HepG2 (cell line): ENCODE data around the gene TUBB. TPM values are rescaled to one million over a fixed set of nuclear protein-coding genes. Genes with fewer than 3 reads are reported as not detected.

Experiments
- ARID3A ChIP-seq: IDR thresholded peaks from 2 replicates; pipeline ENCODE4 v1.6.1; 2012; ENCODE audit warnings: low read depth, low read length, improper control_type of control experiment
- ARNTL ChIP-seq: sonication (generic); formaldehyde crosslinking; IDR thresholded peaks from 2 replicates; pipeline ENCODE4 v1.4.0; 2020; ENCODE audit warnings: mild to moderate bottlenecking, missing genetic modification reagents
- ATRX ChIP-seq: sonication (generic); formaldehyde crosslinking; IDR thresholded peaks from 2 replicates; pipeline ENCODE4 v1.4.0; 2020; ENCODE audit warnings: missing genetic modification reagents, borderline replicate concordance
- EED ChIP-seq: sonication (generic); formaldehyde crosslinking; IDR thresholded peaks from 2 replicates; pipeline ENCODE4 v1.5.0; 2020; ENCODE audit warnings: mild to moderate bottlenecking, missing genetic modification reagents
- HDAC2 ChIP-seq: sonication (generic); formaldehyde crosslinking; IDR thresholded peaks from 2 replicates; pipeline ENCODE4 v1.4.0; 2020; ENCODE audit warnings: missing genetic modification reagents
- HNF1B ChIP-seq: sonication (generic); formaldehyde crosslinking; IDR thresholded peaks from 2 replicates; pipeline ENCODE4 v1.5.1; 2020; ENCODE audit warnings: mild to moderate bottlenecking, moderate library complexity, missing genetic modification reagents
- HOXA3 ChIP-seq: sonication (generic); formaldehyde crosslinking; IDR thresholded peaks from 2 replicates; pipeline ENCODE4 v1.5.0; 2020; ENCODE audit warnings: missing genetic modification reagents
- JUN ChIP-seq: sonication (generic); formaldehyde crosslinking; IDR thresholded peaks from 2 replicates; pipeline ENCODE4 v1.4.0; 2020; ENCODE audit warnings: mild to moderate bottlenecking, missing genetic modification reagents
- LCORL ChIP-seq, 2 experiments: fragments of 450-650 bp in 1 of 2; sonication (generic) in 1 of 2; formaldehyde crosslinking in 1 of 2; IDR thresholded peaks; 2 replicates each; pipeline versions ENCODE4 v1.5.0 to v1.6.1; 2017 to 2020; ENCODE audit warnings: antibody characterized with exemption in 1 of 2, missing genetic modification reagents in 1 of 2
- MEIS1 ChIP-seq: sonication (generic); formaldehyde crosslinking; IDR thresholded peaks from 2 replicates; pipeline ENCODE4 v1.9.0; 2021; ENCODE audit warnings: mild to moderate bottlenecking, missing genetic modification reagents, moderate library complexity, borderline replicate concordance
- NFIB ChIP-seq: sonication (generic); formaldehyde crosslinking; IDR thresholded peaks from 2 replicates; pipeline ENCODE4 v1.9.0; 2021; ENCODE audit warnings: missing genetic modification reagents, mild to moderate bottlenecking, borderline replicate concordance
- NRL ChIP-seq: sonication (generic); formaldehyde crosslinking; IDR thresholded peaks from 2 replicates; pipeline ENCODE4 v1.5.0; 2020; ENCODE audit warnings: missing genetic modification reagents, mild to moderate bottlenecking, moderate library complexity, borderline replicate concordance
- PHF20 ChIP-seq: sonication (generic); formaldehyde crosslinking; IDR thresholded peaks from 2 replicates; pipeline ENCODE4 v1.5.0; 2020; ENCODE audit warnings: mild to moderate bottlenecking, missing genetic modification reagents
- SATB2 ChIP-seq: sonication (generic); formaldehyde crosslinking; IDR thresholded peaks from 2 replicates; pipeline ENCODE4 v1.5.0; 2020; ENCODE audit warnings: missing genetic modification reagents
- SP4 ChIP-seq: sonication (generic); formaldehyde crosslinking; IDR thresholded peaks from 2 replicates; pipeline ENCODE4 v1.8.1; 2023; ENCODE audit warnings: mild to moderate bottlenecking, missing genetic modification reagents
- TBX3 ChIP-seq: fragments of 450-650 bp; IDR thresholded peaks from 2 replicates; pipeline ENCODE4 v1.6.1; 2017; ENCODE audit warnings: antibody characterized with exemption, mild to moderate bottlenecking, inconsistent platforms, borderline replicate concordance
- TSC22D2 ChIP-seq: sonication (generic); formaldehyde crosslinking; IDR thresholded peaks from 2 replicates; pipeline ENCODE4 v1.5.1; 2020; ENCODE audit warnings: missing genetic modification reagents, mild to moderate bottlenecking, borderline replicate concordance
- ZFP37 ChIP-seq: sonication (generic); formaldehyde crosslinking; IDR thresholded peaks from 2 replicates; pipeline ENCODE4 v1.4.0; 2020; ENCODE audit warnings: missing genetic modification reagents, borderline replicate concordance
- ZNF484 ChIP-seq: sonication (generic); formaldehyde crosslinking; IDR thresholded peaks from 2 replicates; pipeline ENCODE4 v1.5.1; 2020; ENCODE audit warnings: mild to moderate bottlenecking, low read depth, missing genetic modification reagents, borderline replicate concordance
- ZNF703 ChIP-seq: sonication (generic); formaldehyde crosslinking; IDR thresholded peaks from 2 replicates; pipeline ENCODE4 v1.5.1; 2020; ENCODE audit warnings: missing genetic modification reagents, mild to moderate bottlenecking, moderate library complexity, borderline replicate concordance
- polyA plus RNA-seq, 8 experiments: library from polyadenylated mRNA; depleted of rRNA in 3 of 8; stranded (reverse) in 7 of 8; unstranded in 1 of 8; fragments of >200 nt; fragmentation: Illumina TruSeq in 4 of 8; extraction: Trizol in 4 of 8; gene quantifications; 2 replicates each; pipeline versions ENCODE4 v1.2.1 to v1.2.3, GENCODE V29; 2011 to 2016; ENCODE audit warnings: low read depth in 4 of 8, missing spikeins in 1 of 8, mixed read lengths in 1 of 8; ENCODE audit not compliant: insufficient read depth in 1 of 8
- total RNA-seq, 5 experiments: library from RNA; depleted of rRNA; stranded (reverse); fragments of >200 nt; fragmentation: Illumina TruSeq; extraction: Trizol; gene quantifications; 2 replicates each; pipeline ENCODE4 v1.2.3, GENCODE V29; 2016; ENCODE audit warnings: low read depth in 1 of 5
- TF ChIP-seq, protein P1 (sequence below): sonication (generic); formaldehyde crosslinking; IDR thresholded peaks from 2 replicates; pipeline ENCODE4 v1.5.1; 2020; ENCODE audit warnings: missing genetic modification reagents, mild to moderate bottlenecking, borderline replicate concordance
- TF ChIP-seq, protein P2 (sequence below): sonication (generic); formaldehyde crosslinking; IDR thresholded peaks from 2 replicates; pipeline ENCODE4 v1.4.0; 2020; ENCODE audit warnings: missing genetic modification reagents
- TF ChIP-seq, protein P3 (sequence below): sonication (generic); formaldehyde crosslinking; IDR thresholded peaks from 2 replicates; pipeline ENCODE4 v1.5.0; 2020; ENCODE audit warnings: mild to moderate bottlenecking, low read depth, missing genetic modification reagents, borderline replicate concordance

Gene TUBB
- total and polyA plus RNA-seq, 2 of the 13 experiments (the other 11 are each of a cell fraction or from before 2014, with no cell fraction given) = 911 to 1,163 TPM

- 0 out of 2 replicates have a peak, but pooled peaks have one; percentile 24 for TF ChIP-seq HNF1B (CRISPR knock-in tag)
- TF ChIP-seq, protein P1, sequence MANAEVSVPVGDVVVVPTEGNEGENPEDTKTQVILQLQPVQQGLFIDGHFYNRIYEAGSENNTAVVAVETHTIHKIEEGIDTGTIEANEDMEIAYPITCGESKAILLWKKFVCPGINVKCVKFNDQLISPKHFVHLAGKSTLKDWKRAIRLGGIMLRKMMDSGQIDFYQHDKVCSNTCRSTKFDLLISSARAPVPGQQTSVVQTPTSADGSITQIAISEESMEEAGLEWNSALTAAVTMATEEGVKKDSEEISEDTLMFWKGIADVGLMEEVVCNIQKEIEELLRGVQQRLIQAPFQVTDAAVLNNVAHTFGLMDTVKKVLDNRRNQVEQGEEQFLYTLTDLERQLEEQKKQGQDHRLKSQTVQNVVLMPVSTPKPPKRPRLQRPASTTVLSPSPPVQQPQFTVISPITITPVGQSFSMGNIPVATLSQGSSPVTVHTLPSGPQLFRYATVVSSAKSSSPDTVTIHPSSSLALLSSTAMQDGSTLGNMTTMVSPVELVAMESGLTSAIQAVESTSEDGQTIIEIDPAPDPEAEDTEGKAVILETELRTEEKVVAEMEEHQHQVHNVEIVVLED (CRISPR knock-in tag) = no peak; the same call in 1 of the 2 replicates
- TF ChIP-seq JUN = peak; percentile 87; the same call in 1 of the 2 replicates
- peak; percentile 59; the same call in 1 of the 2 replicates for TF ChIP-seq SP4 (CRISPR knock-in tag)
- TF ChIP-seq SATB2 (CRISPR knock-in tag) = no peak
- TF ChIP-seq NRL = 0 out of 2 replicates have a peak, but pooled peaks have one; percentile 51
- no peak for TF ChIP-seq LCORL (IDR thresholded peaks at IDR 0.05)
- TF ChIP-seq LCORL (CRISPR knock-in tag; IDR thresholded peaks at IDR 0.05) = peak; percentile 51; the same call in 1 of the 2 replicates
- TF ChIP-seq, protein P2, sequence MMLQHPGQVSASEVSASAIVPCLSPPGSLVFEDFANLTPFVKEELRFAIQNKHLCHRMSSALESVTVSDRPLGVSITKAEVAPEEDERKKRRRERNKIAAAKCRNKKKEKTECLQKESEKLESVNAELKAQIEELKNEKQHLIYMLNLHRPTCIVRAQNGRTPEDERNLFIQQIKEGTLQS (CRISPR knock-in tag) = peak; percentile 80
- no peak for TF ChIP-seq ATRX
- no peak for TF ChIP-seq PHF20
- no peak for TF ChIP-seq ZFP37 (CRISPR knock-in tag)
- peak; percentile 67; the same call in 1 of the 2 replicates for TF ChIP-seq ARID3A
- TF ChIP-seq TSC22D2 = no peak
- no peak for TF ChIP-seq ZNF484 (CRISPR knock-in tag)
- TF ChIP-seq HDAC2 (CRISPR knock-in tag) = 0 out of 2 replicates have a peak, but pooled peaks have one; percentile 43
- TF ChIP-seq, protein P3, sequence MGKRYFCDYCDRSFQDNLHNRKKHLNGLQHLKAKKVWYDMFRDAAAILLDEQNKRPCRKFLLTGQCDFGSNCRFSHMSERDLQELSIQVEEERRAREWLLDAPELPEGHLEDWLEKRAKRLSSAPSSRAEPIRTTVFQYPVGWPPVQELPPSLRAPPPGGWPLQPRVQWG (CRISPR knock-in tag) = no peak
- TF ChIP-seq ARNTL (CRISPR knock-in tag) = no peak
- no peak for TF ChIP-seq TBX3
- 0 out of 2 replicates have a peak, but pooled peaks have one; percentile 80 for TF ChIP-seq NFIB (CRISPR knock-in tag)
- no peak for TF ChIP-seq ZNF703 (CRISPR knock-in tag)
- TF ChIP-seq HOXA3 = 0 out of 2 replicates have a peak, but pooled peaks have one; percentile 11
- 0 out of 2 replicates have a peak, but pooled peaks have one; percentile 30 for TF ChIP-seq EED
- TF ChIP-seq MEIS1 (CRISPR knock-in tag) = no peak
Observed at GRCh38 chr6:30759575-30760239, 39.6 kb downstream of the TUBB start (continued).
